ENCODE results near the gene CCNY. TPM values are rescaled to one million over a fixed set of nuclear protein-coding genes. Genes with fewer than 3 reads are reported as not detected.
A peak's percentile ranks its signal among the peaks of the same experiment; 100 is the strongest.

The CCNY gene
- total RNA-seq, 3 donors from 2014 or later (not counting 1 experiment from before 2014, with no cell fraction given): 71.0 to 87.2 (median 74.3) TPM

DNA sequence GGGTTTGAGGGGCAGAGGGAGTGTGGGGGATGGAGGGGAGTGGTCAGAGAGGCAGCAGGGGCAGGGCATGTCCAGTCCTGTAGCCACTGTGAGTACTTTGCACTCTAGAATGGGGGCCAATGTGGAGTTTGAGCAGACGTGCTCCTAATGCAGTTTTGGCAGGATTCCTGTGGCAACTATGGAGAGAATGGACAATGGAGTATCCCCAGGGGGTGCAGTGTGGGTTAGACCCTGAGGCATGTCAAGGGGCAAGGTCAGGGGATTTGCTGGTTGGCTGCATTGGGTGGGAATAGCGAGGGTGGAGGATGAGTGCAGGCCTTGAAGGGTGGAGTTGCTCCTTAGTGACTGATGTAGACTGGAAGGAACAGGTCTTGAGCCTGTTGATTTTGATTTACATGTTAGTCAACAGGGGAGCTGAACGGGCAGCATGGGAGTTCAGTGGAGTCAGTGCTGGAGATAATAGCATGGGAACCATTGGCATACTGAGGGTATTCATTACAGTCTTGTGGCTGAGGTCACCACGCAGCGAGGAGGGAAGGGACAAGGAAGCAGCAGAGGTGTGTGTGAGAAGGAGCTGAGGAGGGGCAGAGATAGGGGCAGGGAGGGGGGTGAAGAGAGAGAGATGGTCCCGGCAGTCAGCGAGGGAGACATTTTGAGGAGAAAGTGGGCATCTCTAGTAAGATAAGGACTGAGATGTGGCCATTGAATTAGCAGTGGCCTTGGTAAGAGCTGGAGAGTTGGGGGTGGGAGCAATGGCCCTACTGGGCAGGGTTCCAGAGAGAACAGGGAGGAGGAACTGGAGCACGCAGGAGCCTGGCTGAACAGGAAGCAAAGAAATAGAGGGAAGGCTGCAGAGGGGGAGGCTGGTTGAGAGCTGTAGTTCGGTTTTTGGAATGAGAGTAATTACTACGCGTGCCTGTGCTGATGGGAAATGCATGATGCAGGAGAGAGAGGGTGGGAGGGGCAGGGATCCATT, 112.7 kb downstream of the CCNY start:
- Histone ChIP-seq H3K4me1 (ENCODE audit: control insufficient read depth, insufficient read depth, low read length) (peaks cover 48% of the 10 kb centered on the region), H3K4me3 (ENCODE audit: low read length) (no peak overlapping the region), H3K27me3 (ENCODE audit: control insufficient read depth, insufficient read depth, low read length) (no peaks in the 10 kb centered on the region), H3K36me3 (ENCODE audit: control insufficient read depth, insufficient read depth, low read length) (no peaks in the 10 kb centered on the region), H3K27ac (ENCODE audit: low read length) (peak overlapping the region; percentile 61), H3K9me3 (ENCODE audit: control insufficient read depth, insufficient read depth, low read length) (peaks cover 10% of the 10 kb centered on the region)
- Mint-ChIP-seq H3K27ac (peak overlapping the region; percentile 92 to 97), H3K4me3 (peak overlapping the region; percentile 86), H3K36me3 (no peaks in the 10 kb centered on the region), H3K9me3 (peaks cover 4 to 10% of the 10 kb centered on the region in 2 donors), H3K27me3 (ENCODE audit: low read depth in 2 of 2) (no peaks in the 10 kb centered on the region), H3K4me1 (peaks cover 67 to 77% of the 10 kb centered on the region in 2 donors)
- WGBS (ENCODE audit: insufficient coverage): 78% methylated on average over 11 of the region's 11 CpGs
- ATAC-seq: no peak
- intact Hi-C loops (cut with micrococcal nuclease): loop anchor here (10.0 kb wide), 1 partner anchor 94 kb away; no protein-coding TSS in a partner anchor
- TF ChIP-seq, protein P1, sequence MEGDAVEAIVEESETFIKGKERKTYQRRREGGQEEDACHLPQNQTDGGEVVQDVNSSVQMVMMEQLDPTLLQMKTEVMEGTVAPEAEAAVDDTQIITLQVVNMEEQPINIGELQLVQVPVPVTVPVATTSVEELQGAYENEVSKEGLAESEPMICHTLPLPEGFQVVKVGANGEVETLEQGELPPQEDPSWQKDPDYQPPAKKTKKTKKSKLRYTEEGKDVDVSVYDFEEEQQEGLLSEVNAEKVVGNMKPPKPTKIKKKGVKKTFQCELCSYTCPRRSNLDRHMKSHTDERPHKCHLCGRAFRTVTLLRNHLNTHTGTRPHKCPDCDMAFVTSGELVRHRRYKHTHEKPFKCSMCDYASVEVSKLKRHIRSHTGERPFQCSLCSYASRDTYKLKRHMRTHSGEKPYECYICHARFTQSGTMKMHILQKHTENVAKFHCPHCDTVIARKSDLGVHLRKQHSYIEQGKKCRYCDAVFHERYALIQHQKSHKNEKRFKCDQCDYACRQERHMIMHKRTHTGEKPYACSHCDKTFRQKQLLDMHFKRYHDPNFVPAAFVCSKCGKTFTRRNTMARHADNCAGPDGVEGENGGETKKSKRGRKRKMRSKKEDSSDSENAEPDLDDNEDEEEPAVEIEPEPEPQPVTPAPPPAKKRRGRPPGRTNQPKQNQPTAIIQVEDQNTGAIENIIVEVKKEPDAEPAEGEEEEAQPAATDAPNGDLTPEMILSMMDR (IDR thresholded peaks at IDR 0.05): no peak
- DNase-seq: no peak

DNA sequence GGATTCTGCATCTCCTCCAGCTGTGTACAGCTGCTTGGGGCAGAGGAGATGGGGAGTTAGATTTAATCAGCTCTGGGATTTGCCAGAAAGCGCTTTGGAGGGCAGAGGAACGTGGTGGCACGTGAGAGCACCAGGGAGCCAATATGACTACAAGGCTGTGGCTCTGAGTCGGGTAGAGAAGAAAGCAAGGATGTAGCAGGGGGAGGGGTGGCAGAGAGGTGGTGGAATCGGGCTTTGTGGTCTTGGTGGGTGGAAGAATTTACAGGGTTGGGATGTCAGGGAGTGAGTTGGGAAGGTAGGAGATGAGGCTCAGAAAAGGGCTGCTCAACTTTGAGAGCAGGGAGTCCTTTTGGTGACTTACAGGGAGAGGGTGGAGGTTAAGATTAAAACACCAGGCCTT, 113.6 kb downstream of the CCNY start:
- DNase-seq (no peak), ATAC-seq (no peak)
- H3K9me3 ChIP-seq (ENCODE audit: control insufficient read depth, insufficient read depth, low read length): peaks cover under 1% of the 10 kb centered on the region
- no peaks in the 10 kb centered on the region for H3K27me3 ChIP-seq (ENCODE audit: control insufficient read depth, insufficient read depth, low read length)
- H3K36me3 Mint-ChIP-seq: no peaks in the 10 kb centered on the region
- no peaks in the 10 kb centered on the region for H3K36me3 ChIP-seq (ENCODE audit: control insufficient read depth, insufficient read depth, low read length)
- H3K27ac ChIP-seq (ENCODE audit: low read length): no peak overlapping the region
- H3K4me3 ChIP-seq (ENCODE audit: low read length): no peak overlapping the region
- no peaks in the 10 kb centered on the region for H3K27me3 Mint-ChIP-seq (ENCODE audit: low read depth in 2 of 2)
- peaks cover 68 to 80% of the 10 kb centered on the region in 2 donors for H3K4me1 Mint-ChIP-seq
- peaks cover under 1 to 5% of the 10 kb centered on the region in 2 donors for H3K9me3 Mint-ChIP-seq
- H3K4me1 ChIP-seq (ENCODE audit: control insufficient read depth, insufficient read depth, low read length): peaks cover 55% of the 10 kb centered on the region
- H3K4me3 Mint-ChIP-seq: peak overlapping the region; percentile 49
- intact Hi-C loops (cut with micrococcal nuclease): loop anchor here (10.0 kb wide), 1 partner anchor 95 kb away; no protein-coding TSS in a partner anchor
- H3K27ac Mint-ChIP-seq: peak overlapping the region; percentile 92 to 97
- WGBS (ENCODE audit: insufficient coverage): 81% methylated on average over 5 of the region's 5 CpGs
- TF ChIP-seq, protein P1 (IDR thresholded peaks at IDR 0.05): no peak

DNA sequence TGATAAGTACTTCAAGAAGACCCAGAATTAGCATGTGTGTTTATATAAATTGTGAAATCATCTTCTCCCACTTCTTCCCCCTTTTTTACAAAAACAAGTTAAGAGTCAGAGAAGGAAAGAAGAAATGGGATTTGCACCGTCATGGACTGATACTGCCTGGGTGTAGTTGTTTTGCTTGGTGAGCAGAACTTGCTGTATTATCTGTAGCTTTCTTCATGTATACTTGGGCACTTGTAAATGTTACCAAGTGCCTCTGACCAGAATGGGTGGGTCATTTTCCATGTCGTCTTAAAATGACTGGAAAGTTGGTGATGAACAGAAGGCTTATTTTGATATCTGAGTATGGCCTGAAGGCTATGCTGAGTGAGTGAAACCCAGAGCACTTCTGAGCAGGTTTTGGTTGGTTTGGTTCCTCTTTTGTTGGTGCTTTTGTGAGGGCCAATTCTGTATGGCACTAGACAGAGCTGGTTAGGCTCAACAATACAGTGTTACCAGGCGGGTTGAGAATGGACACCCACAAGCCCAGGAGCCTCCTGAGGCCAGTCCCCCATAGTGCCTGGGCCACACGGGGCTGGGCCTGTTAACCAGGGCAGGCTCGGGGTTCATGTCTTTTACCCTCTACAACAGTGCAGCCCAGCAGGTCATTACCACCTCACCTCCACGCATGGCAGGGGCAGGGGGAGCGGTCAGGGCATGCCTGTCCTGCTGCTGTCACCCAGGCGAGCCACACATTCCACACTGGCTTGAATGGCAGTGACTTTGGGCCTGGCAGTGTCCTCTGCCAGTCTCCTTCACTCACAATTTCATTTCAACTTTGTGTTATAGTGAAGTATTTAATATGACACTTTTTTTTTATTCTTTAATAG, 115.1 kb downstream of the CCNY start:
- intact Hi-C loops (cut with micrococcal nuclease): no loop called here
- no peak overlapping the region for H3K4me3 ChIP-seq (ENCODE audit: low read length)
- H3K27me3 ChIP-seq (ENCODE audit: control insufficient read depth, insufficient read depth, low read length): no peaks in the 10 kb centered on the region
- no peaks in the 10 kb centered on the region for H3K27me3 Mint-ChIP-seq (ENCODE audit: low read depth in 2 of 2)
- peak overlapping the region; percentile 92 to 97 for H3K27ac Mint-ChIP-seq
- no peaks in the 10 kb centered on the region for H3K36me3 ChIP-seq (ENCODE audit: control insufficient read depth, insufficient read depth, low read length)
- no peaks in the 10 kb centered on the region for H3K9me3 ChIP-seq (ENCODE audit: control insufficient read depth, insufficient read depth, low read length)
- TF ChIP-seq, protein P1 (IDR thresholded peaks at IDR 0.05): no peak
- H3K4me3 Mint-ChIP-seq: no peak overlapping the region
- H3K4me1 Mint-ChIP-seq: peaks cover 60 to 82% of the 10 kb centered on the region in 2 donors
- ATAC-seq (peak in 1 of 3 donors; percentile 32), DNase-seq (no peak)
- WGBS (ENCODE audit: insufficient coverage): 69% methylated on average over 8 of the region's 8 CpGs
- H3K9me3 Mint-ChIP-seq: no peaks in the 10 kb centered on the region
- H3K36me3 Mint-ChIP-seq: no peaks in the 10 kb centered on the region
- H3K27ac ChIP-seq (ENCODE audit: low read length): no peak overlapping the region
- H3K4me1 ChIP-seq (ENCODE audit: control insufficient read depth, insufficient read depth, low read length): peaks cover 59% of the 10 kb centered on the region
